GM19238 (cell line): ENCODE measurements around the gene TRIM44.

Experiments used
- DNase-seq: peaks from one replicate; pipeline ENCODE4 v3.0.0; 2011; ENCODE audit warnings: low spot score; ENCODE audit not compliant: insufficient read length

Gene TRIM44

GRCh38 chr11:35787626-35788025, 125.1 kb downstream of the TRIM44 start:
- DNase-seq, result no peak

- no peak for DNase-seq
Observed at GRCh38 chr11:35791088-35791958, 128.7 kb downstream of the TRIM44 start.

- DNase-seq, result no peak
Observed at GRCh38 chr11:35792148-35792845, 129.7 kb downstream of the TRIM44 start.

- DNase-seq, result no peak
Observed at GRCh38 chr11:35792846-35793192, 130.2 kb downstream of the TRIM44 start.

GRCh38 chr11:35794333-35794732, 131.8 kb downstream of the TRIM44 start:
- DNase-seq, result no peak

DNA sequence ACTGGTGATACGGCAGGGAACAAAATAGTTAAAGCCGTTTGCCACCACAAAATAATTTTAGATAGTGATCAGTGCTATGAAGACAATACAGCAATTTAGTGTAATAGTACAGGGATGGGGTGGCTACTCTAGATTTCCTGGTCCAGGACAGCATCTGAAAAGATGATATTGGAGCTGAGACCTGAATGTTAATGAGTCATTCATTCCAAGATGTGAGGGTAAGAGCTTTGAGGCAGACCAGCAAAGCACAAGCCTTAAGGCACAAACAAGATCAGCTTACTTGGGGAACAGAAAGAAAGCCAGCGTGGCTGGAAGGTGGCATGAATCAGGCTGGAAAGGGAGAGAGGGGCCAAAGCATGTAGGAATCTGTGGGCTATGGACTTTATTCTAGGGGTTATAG, 132.3 kb downstream of the TRIM44 start:
- no peak for DNase-seq

DNA sequence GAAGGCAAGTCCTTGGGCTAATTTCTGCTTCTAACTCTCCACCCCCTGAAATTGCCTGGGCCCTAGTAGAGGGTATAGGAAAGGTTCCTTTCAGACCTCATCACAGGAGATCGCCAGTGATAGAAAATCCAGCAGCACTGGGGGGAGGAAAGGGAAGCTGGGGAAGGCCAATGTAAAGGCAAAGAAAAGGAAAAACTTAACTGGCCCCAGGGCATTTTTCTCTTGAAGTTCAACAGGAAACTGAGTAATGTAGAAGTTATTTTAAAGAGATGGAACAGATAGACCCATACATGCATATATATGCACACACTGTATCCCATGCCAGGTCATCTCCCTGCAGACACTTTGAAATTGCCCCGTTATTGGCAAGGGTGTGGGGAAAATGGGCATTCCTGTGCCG, 134.0 kb downstream of the TRIM44 start:
- no peak for DNase-seq

DNA sequence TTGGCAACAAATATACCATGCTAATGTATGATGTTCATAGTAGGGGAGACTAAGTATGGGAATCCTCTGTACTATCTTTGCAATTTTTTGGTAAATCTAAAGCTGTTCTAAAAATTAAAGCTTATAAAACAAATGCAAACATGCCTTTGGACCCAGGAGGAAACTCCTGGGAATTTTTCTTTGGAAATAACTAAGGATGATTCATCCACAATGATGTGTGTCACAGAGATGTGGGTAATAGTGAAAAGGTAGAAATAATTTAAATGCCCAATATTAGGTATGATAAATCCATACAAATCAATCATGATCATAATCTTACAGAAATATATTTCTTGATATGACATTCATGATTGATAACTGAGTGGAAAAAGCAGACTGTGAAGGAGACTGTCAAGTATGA, 135.8 kb downstream of the TRIM44 start:
- no peak for DNase-seq

- DNase-seq, result no peak
Observed at GRCh38 chr11:35798983-35799382, 136.4 kb downstream of the TRIM44 start.

DNA sequence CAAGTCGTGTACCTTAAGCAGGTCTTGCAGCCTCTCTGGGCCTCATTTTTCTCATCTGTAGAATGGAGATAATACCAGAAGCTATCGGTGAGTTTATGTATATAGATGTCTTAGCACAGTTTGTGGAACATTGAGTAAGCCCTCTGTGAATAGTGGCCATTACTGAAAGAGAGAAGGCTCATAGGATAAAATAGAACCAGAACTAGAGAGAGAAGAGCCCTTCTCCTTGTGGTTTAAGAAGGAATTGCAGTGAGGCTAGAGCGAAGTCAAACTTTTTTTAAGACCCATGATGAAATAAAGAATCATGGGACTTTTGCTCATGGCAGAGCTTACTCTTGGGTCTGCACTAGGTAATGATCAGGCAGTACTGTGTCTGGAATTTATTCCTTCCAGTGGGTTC, 137.1 kb downstream of the TRIM44 start:
- DNase-seq, result no peak

GRCh38 chr11:35800970-35801953, 138.7 kb downstream of the TRIM44 start:
- DNase-seq, result no peak

DNA sequence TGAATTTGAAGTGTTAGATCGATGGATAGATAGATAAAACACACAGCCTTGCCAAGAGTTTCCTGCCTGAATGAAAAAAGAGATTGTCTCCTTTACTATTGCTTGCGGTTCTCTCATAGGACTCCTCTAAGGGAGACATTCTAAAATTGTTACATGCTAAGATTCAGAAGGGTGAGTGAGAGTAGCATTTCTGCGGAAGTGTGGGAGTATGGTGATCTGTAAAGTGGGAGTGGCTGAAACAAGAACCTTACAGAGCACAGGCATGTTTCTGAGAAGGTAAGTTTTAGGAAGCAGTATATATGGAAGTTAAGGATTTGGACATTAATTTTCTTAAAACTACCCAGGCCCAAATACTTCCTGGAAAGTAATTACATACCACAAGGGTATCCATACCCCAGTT, 139.6 kb downstream of the TRIM44 start:
- DNase-seq, result no peak

DNA sequence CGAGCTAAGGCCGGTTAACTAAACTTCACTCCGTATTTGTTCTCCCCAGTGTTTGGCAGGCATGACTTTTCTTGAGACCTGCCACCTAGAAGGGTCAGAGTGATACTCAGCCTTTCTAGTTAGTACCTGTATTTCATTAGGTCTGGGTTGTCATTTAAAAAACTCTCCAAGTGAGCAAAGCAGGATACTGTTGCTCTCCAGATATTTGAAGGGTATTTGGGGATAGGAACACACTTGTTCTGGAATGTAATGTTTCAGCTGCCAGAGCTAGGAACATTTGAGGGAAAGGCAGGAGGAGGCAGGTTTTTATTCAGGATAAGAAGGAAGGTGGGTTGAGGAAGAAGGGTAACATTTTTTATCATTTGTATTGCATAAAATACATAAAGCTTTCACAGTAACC, 140.1 kb downstream of the TRIM44 start:
- no peak for DNase-seq

DNA sequence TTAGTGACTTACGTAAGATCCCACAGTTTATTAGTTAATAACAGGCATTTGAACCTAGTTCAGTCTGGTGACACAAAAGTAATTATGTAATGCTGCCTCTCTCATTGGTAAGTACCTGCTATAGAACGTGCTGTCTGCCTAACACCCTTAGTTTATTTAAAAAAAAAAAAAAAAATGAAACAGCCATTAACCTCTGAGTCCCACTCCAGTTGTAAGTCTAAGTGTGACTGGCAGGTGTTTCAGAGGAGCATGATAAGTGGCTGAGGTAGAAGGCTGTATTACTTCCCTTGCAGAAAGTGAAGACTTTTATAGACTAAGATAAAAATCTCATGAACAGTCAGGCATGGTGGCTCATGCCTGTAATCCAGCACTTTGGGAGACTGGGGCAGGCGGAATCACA, 140.5 kb downstream of the TRIM44 start:
- no peak for DNase-seq

DNA sequence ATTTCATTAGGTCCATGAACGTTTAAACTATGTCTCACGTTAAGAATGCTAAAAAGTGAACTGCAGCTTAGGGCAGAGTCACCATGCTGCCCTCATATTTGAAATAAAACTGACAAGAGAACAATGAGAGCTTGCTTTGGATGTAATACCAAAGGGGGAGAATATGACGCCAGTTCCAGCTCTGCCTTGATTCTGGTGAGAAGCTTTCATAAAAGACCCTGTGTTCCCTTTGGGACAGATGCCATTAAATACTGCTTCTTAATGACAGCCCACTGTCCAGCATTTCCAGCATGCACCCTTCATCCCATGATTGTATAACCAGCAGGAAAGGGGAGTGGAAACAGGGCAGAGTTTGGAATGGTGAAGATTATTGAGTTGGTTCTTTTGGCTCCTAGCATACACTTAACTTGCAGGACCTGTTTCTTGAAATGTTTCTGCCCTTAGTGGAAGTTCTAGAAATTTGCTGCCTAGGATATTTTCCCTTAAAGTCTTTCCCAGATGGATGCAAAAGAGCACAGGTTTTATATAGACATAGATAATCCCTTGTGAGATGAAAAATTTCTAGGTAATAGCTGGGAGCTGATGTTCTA, 142.0 kb downstream of the TRIM44 start:
- DNase-seq, result no peak

DNA sequence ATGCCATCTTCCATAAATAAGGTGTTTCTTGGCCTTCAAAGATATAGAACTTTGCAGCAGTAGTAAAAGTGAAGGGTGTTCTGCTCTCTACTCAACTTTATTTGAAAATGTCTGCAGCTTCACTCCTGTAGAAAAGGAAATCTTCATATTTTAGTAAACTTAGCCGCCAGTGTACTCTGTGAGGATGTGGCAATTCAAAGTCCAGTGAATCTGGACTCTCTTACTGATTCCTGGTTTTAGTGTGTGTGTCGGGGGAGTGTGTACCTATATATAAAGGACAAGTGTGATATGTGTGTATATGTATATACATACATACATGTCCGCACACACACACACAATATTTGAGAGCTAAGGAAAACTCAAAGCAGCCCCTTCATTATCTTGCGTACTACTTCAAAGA, 147.0 kb downstream of the TRIM44 start:
- DNase-seq, result no peak

GRCh38 chr11:35810045-35810645, 147.6 kb downstream of the TRIM44 start:
- no peak for DNase-seq

- DNase-seq, result peak; percentile 5
Observed at GRCh38 chr11:35811783-35812182, 149.2 kb downstream of the TRIM44 start.

DNA sequence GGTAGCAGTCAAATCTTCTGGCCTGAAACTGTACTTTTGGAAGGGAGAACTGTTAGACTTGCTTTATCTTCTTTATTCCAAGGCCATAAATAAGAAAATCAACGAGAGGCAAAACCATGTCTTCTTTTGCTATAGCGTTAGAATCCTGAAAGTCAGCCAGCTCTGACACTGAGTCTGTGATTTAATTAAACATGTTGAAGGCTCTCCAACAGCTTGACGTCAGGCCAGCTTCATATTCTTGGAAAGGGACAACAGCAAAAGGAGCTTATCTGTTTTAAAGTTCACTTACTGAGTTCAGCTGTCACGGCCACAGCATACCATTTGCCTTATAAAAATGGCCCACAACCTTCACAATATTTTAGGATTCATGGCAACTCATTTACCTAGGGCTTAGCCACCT, 150.3 kb downstream of the TRIM44 start:
- DNase-seq, result no peak

GRCh38 chr11:35814081-35814695, 151.6 kb downstream of the TRIM44 start:
- DNase-seq, result no peak
